Vagina (tissue), 2 donors: ENCODE data around the gene ARHGAP26.

Experiments used
- POLR2A ChIP-seq, 2 donors: fragments of 450-650 bp; IDR thresholded peaks; one replicate each; pipeline ENCODE4 v1.6.1; 2017; ENCODE audit warnings: antibody characterized with exemption in 2 of 2, mild to moderate bottlenecking in 2 of 2, moderate library complexity in 2 of 2
- POLR2AphosphoS5 ChIP-seq, 2 donors: sonication (generic); formaldehyde crosslinking; IDR thresholded peaks; one replicate each; pipeline ENCODE4 v1.9.0; 2017; ENCODE audit warnings: antibody characterized with exemption in 2 of 2, mild to moderate bottlenecking in 2 of 2, low read depth in 1 of 2; ENCODE audit not compliant: insufficient read depth in 1 of 2
- TF ChIP-seq, protein P1 (sequence below), 3 experiments: fragments of 450-650 bp in 2 of 3; fragments of 200-600 bp in 1 of 3; sonication (generic) in 1 of 3; IDR thresholded peaks; one replicate each; pipeline ENCODE4 v1.5.1; 2017 to 2019; ENCODE audit warnings: antibody characterized with exemption in 3 of 3, mild to moderate bottlenecking in 2 of 3, moderate library complexity in 2 of 3

DNA sequence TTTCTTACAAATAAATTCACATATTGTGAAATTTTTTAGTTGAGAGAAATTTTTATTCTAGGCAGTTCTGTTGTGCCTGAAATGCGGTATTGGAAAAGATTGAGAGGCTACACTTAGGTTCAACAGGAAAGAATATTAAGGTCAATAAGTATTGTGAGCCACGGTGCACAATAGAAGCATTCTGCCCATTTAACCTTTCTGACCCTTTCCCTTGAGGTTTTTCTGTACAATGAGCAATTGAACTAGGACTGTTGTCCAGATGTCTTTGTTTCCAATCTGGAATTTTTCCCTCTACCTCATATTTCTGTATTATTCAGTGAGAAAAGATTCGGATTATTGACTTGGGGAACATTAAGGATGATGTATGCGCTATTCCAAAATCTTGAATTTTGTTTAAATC lies 428.2 kb downstream of the ARHGAP26 start:
- TF ChIP-seq, protein P1, sequence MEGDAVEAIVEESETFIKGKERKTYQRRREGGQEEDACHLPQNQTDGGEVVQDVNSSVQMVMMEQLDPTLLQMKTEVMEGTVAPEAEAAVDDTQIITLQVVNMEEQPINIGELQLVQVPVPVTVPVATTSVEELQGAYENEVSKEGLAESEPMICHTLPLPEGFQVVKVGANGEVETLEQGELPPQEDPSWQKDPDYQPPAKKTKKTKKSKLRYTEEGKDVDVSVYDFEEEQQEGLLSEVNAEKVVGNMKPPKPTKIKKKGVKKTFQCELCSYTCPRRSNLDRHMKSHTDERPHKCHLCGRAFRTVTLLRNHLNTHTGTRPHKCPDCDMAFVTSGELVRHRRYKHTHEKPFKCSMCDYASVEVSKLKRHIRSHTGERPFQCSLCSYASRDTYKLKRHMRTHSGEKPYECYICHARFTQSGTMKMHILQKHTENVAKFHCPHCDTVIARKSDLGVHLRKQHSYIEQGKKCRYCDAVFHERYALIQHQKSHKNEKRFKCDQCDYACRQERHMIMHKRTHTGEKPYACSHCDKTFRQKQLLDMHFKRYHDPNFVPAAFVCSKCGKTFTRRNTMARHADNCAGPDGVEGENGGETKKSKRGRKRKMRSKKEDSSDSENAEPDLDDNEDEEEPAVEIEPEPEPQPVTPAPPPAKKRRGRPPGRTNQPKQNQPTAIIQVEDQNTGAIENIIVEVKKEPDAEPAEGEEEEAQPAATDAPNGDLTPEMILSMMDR (IDR thresholded peaks at IDR 0.05) = no peak
- TF ChIP-seq POLR2A (IDR thresholded peaks at IDR 0.05) (no peak), POLR2AphosphoS5 (IDR thresholded peaks at IDR 0.05; ENCODE audit: insufficient read depth in 1 of 2, low read depth in 1 of 2) (no peak)
